ENCODE measurements around the gene CELSR1.

Gene CELSR1

GRCh38 chr22:46512039-46512370 lies 25.4 kb downstream of the CELSR1 start:
- no peak for TF ChIP-seq CTCF (IDR thresholded peaks at IDR 0.05)
- no peak for TF ChIP-seq ZFX (IDR thresholded peaks at IDR 0.05; ENCODE audit: borderline replicate concordance)
- H3K27ac ChIP-seq = no peak overlapping the region

- TF ChIP-seq CTCF (IDR thresholded peaks at IDR 0.05) (no peak), ZFX (IDR thresholded peaks at IDR 0.05; ENCODE audit: borderline replicate concordance) (no peak)
- H3K27ac ChIP-seq = no peak overlapping the region
Observed at GRCh38 chr22:46511151-46512038, 26.0 kb downstream of the CELSR1 start.

- TF ChIP-seq CTCF (IDR thresholded peaks at IDR 0.05) = no peak
- no peak for TF ChIP-seq ZFX (IDR thresholded peaks at IDR 0.05; ENCODE audit: borderline replicate concordance)
- H3K27ac ChIP-seq = no peak overlapping the region
Observed at GRCh38 chr22:46509416-46510089, 27.9 kb downstream of the CELSR1 start.

- no peak overlapping the region for H3K27ac ChIP-seq
- TF ChIP-seq ZFX (IDR thresholded peaks at IDR 0.05; ENCODE audit: borderline replicate concordance) (no peak), CTCF (IDR thresholded peaks at IDR 0.05) (no peak)
Observed at GRCh38 chr22:46508491-46508999, 28.9 kb downstream of the CELSR1 start.

GRCh38 chr22:46507451-46508425 lies 29.7 kb downstream of the CELSR1 start:
- TF ChIP-seq CTCF (IDR thresholded peaks at IDR 0.05) (no peak), ZFX (IDR thresholded peaks at IDR 0.05; ENCODE audit: borderline replicate concordance) (no peak)
- no peak overlapping the region for H3K27ac ChIP-seq

- H3K27ac ChIP-seq = no peak overlapping the region
- no peak for TF ChIP-seq ZFX (IDR thresholded peaks at IDR 0.05; ENCODE audit: borderline replicate concordance)
- no peak for TF ChIP-seq CTCF (IDR thresholded peaks at IDR 0.05)
Observed at GRCh38 chr22:46504584-46504983, 32.8 kb downstream of the CELSR1 start.

Data from 22Rv1 (cell line).